Measurements from ENCODE around the gene PTGER2. TPM values are rescaled to one million over a fixed set of nuclear protein-coding genes. Genes with fewer than 3 reads are reported as not detected.

Gene PTGER2
- polyA plus RNA-seq, 1 of the 3 experiments (the other 2 are of a cell fraction), result 0.67 TPM

- Histone ChIP-seq H3K9me2 (no peaks in the 10 kb centered on the region), H2AFZ (ENCODE audit: low read depth) (no peak overlapping the region), H4K20me1 (ENCODE audit: insufficient read depth) (no peaks in the 10 kb centered on the region), H3K4me1 (ENCODE audit: control insufficient read depth in 1 of 2, insufficient read depth in 2 of 2, low read depth in 1 of 2, low read length in 1 of 2) (no peaks in the 10 kb centered on the region), H3K27ac (ENCODE audit: low read depth in 2 of 2, low read length in 1 of 2) (no peak overlapping the region), H3K9me3 (no peaks in the 10 kb centered on the region), H3K36me3 (replicated peaks in 1 of 2; ENCODE audit: control insufficient read depth in 1 of 2, insufficient read depth in 2 of 2, low read length in 1 of 2) (no peaks in the 10 kb centered on the region), H3K9ac (no peak overlapping the region), H3F3A (replicated peaks; ENCODE audit: insufficient read depth) (no peaks in the 10 kb centered on the region), H3K79me2 (ENCODE audit: insufficient read depth) (no peaks in the 10 kb centered on the region), H3K4me2 (no peak overlapping the region), H3K27me3 (ENCODE audit: insufficient read depth) (peaks cover 14% of the 10 kb centered on the region; the same call in 1 of the 2 replicates), H3K4me3 (ENCODE audit: low read depth in 2 of 2, low read length in 1 of 2) (no peak overlapping the region)
- ChIA-PET CTCF (interaction anchor here (1.3 kb wide), 1 partner anchor 176 kb away, joined by 3 read pairs; no protein-coding TSS in a partner anchor), POLR2A (no interaction called here)
- 88% methylated on average over 2 of the region's 2 CpGs for WGBS (ENCODE audit: low lambda C conversion rate)
- no peak for DNase-seq
- TF ChIP-seq CHD2 (IDR thresholded peaks at IDR 0.05; ENCODE audit: low read length, partially characterized antibody) (no peak), ELF1 (IDR thresholded peaks at IDR 0.05) (no peak), RXRA (IDR thresholded peaks at IDR 0.05; ENCODE audit: borderline replicate concordance, low read depth) (no peak), FOXM1 (IDR thresholded peaks at IDR 0.05; ENCODE audit: low read depth) (no peak), SIN3A (IDR thresholded peaks at IDR 0.05; ENCODE audit: borderline replicate concordance, low read depth, low read length) (no peak), REST (IDR thresholded peaks at IDR 0.05; ENCODE audit: low read depth, low read length) (no peak), NRF1 (IDR thresholded peaks at IDR 0.05; ENCODE audit: low read depth, low read length) (no peak), MEF2A (IDR thresholded peaks at IDR 0.05; ENCODE audit: borderline replicate concordance, low read depth) (no peak), RFX5 (IDR thresholded peaks at IDR 0.05; ENCODE audit: low read length) (no peak), ZBTB33 (IDR thresholded peaks at IDR 0.05; ENCODE audit: borderline replicate concordance, low read depth) (no peak)
These were observed 17.7 kb upstream of the PTGER2 start for GRCh38 chr14:52296378-52296777.

- Histone ChIP-seq H3K27ac (ENCODE audit: low read depth in 2 of 2, low read length in 1 of 2) (no peak overlapping the region), H3F3A (replicated peaks; ENCODE audit: insufficient read depth) (no peaks in the 10 kb centered on the region), H2AFZ (ENCODE audit: low read depth) (no peak overlapping the region), H3K9me2 (no peaks in the 10 kb centered on the region), H3K79me2 (ENCODE audit: insufficient read depth) (no peaks in the 10 kb centered on the region), H3K27me3 (ENCODE audit: insufficient read depth) (peaks cover 7% of the 10 kb centered on the region; the same call in 1 of the 2 replicates), H3K9me3 (no peaks in the 10 kb centered on the region), H4K20me1 (ENCODE audit: insufficient read depth) (no peaks in the 10 kb centered on the region), H3K4me3 (ENCODE audit: low read depth in 2 of 2, low read length in 1 of 2) (no peak overlapping the region), H3K4me1 (ENCODE audit: control insufficient read depth in 1 of 2, insufficient read depth in 2 of 2, low read depth in 1 of 2, low read length in 1 of 2) (no peaks in the 10 kb centered on the region), H3K9ac (no peak overlapping the region), H3K4me2 (no peak overlapping the region), H3K36me3 (replicated peaks in 1 of 2; ENCODE audit: control insufficient read depth in 1 of 2, insufficient read depth in 2 of 2, low read length in 1 of 2) (no peaks in the 10 kb centered on the region)
- ChIA-PET CTCF (interaction anchor here (0.8 to 3.4 kb wide), 8 partner anchors 11 to 472 kb away, joined by 3 to 43 read pairs (median 7); partner anchors contain the start of genes GPR137C, PTGER2 and TXNDC16), POLR2A (no interaction called here)
- WGBS (ENCODE audit: low lambda C conversion rate), result 73% methylated on average over 10 of the region's 10 CpGs
- no peak for DNase-seq
- TF ChIP-seq FOXM1 (IDR thresholded peaks at IDR 0.05; ENCODE audit: low read depth), result no peak
- TF ChIP-seq MAX (IDR thresholded peaks at IDR 0.05; ENCODE audit: low read depth), result no peak
- TF ChIP-seq NFIC (IDR thresholded peaks at IDR 0.05; ENCODE audit: borderline replicate concordance), result no peak
- TF ChIP-seq REST (IDR thresholded peaks at IDR 0.05; ENCODE audit: low read depth, low read length), result no peak
- TF ChIP-seq MXI1 (IDR thresholded peaks at IDR 0.05; ENCODE audit: low read depth, low read length), result no peak
- TF ChIP-seq USF2 (IDR thresholded peaks at IDR 0.05; ENCODE audit: borderline replicate concordance, low read depth, low read length), result no peak
- no peak for TF ChIP-seq RCOR1 (IDR thresholded peaks at IDR 0.05; ENCODE audit: low read length)
- TF ChIP-seq EZH2phosphoT487 (IDR thresholded peaks at IDR 0.05; ENCODE audit: borderline replicate concordance, low read depth), result no peak
- TF ChIP-seq FOXJ3 (CRISPR knock-in tag; IDR thresholded peaks at IDR 0.05), result no peak
- TF ChIP-seq MEF2A (IDR thresholded peaks at IDR 0.05; ENCODE audit: borderline replicate concordance, low read depth), result no peak
- TF ChIP-seq ELF1 (IDR thresholded peaks at IDR 0.05), result no peak
These were observed 15.3 kb upstream of the PTGER2 start for GRCh38 chr14:52298795-52299194.

Data from SK-N-SH (cell line).